GM21360 (cell line): ENCODE data around the gene C4orf33.
"Not testable (repeated sequence)": the region's sequence is repeated elsewhere in the genome, so short reads cannot be mapped to it uniquely, and the experiment has no call there.

Source experiments
- ATAC-seq: cut with Tn5 transposase; IDR thresholded peaks from one replicate; pipeline ENCODE4 v1.9.1; 2021; ENCODE audit warnings: mild to moderate bottlenecking, moderate library complexity; ENCODE audit not compliant: unreplicated experiment

C4orf33 gene

GRCh38 chr4:129126614-129127013, 30.7 kb downstream of the C4orf33 start:
- not testable (repeated sequence) for ATAC-seq

- ATAC-seq: no peak
Observed at GRCh38 chr4:129129143-129129542, 33.2 kb downstream of the C4orf33 start.

- ATAC-seq: no peak
Observed at GRCh38 chr4:129131343-129131742, 35.4 kb downstream of the C4orf33 start.

- no peak for ATAC-seq
Observed at GRCh38 chr4:129136433-129136832, 40.5 kb downstream of the C4orf33 start.

GRCh38 chr4:129138810-129139496, 43.0 kb downstream of the C4orf33 start:
- no peak for ATAC-seq

GRCh38 chr4:129140521-129140920, 44.6 kb downstream of the C4orf33 start:
- no peak for ATAC-seq

GRCh38 chr4:129143359-129143758, 47.4 kb downstream of the C4orf33 start:
- no peak for ATAC-seq

- no peak for ATAC-seq
Observed at GRCh38 chr4:129144755-129145206, 48.8 kb downstream of the C4orf33 start.

- ATAC-seq: no peak
Observed at GRCh38 chr4:129145222-129145730, 49.3 kb downstream of the C4orf33 start.

GRCh38 chr4:129146639-129147038, 50.7 kb downstream of the C4orf33 start:
- no peak for ATAC-seq

GRCh38 chr4:129148892-129149291, 52.9 kb downstream of the C4orf33 start:
- no peak for ATAC-seq

GRCh38 chr4:129149906-129150305, 54.0 kb downstream of the C4orf33 start:
- ATAC-seq: no peak

GRCh38 chr4:129152350-129152749, 56.4 kb downstream of the C4orf33 start:
- ATAC-seq: no peak

- no peak for ATAC-seq
Observed at GRCh38 chr4:129153700-129154099, 57.7 kb downstream of the C4orf33 start.

GRCh38 chr4:129162450-129162849, 66.5 kb downstream of the C4orf33 start:
- no peak for ATAC-seq

- no peak for ATAC-seq
Observed at GRCh38 chr4:129163427-129163826, 67.5 kb downstream of the C4orf33 start.

- no peak for ATAC-seq
Observed at GRCh38 chr4:129164243-129164642, 68.3 kb downstream of the C4orf33 start.
